Motor neuron (in vitro differentiated cells): ENCODE results near the gene TMEM273. TPM values are rescaled to one million over a fixed set of nuclear protein-coding genes. Genes with fewer than 3 reads are reported as not detected.

ENCODE experiments used
- ATAC-seq, 8 experiments: fragments of 200-7000 bp; cut with Tn5 transposase; replicated peaks in 6 of 8; 2 replicates each; pipeline ENCODE4 v1.8.0; 2021; ENCODE audit warnings: mild to moderate bottlenecking in 8 of 8, moderate library complexity in 8 of 8
- H3K27ac ChIP-seq, 2 donors: fragments of 250-450 bp; sonication (Bioruptor Pico); 2 replicates each; pipeline ENCODE4 v1.9.0; 2021; ENCODE audit warnings: antibody characterized with exemption in 2 of 2, mild to moderate bottlenecking in 2 of 2, moderate library complexity in 1 of 2
- H3K4me1 ChIP-seq, 2 donors: fragments of 250-450 bp; sonication (Bioruptor Pico); replicated peaks in 1 of 2; 2 replicates each; pipeline ENCODE4 v1.6.1; 2021; ENCODE audit warnings: antibody characterized with exemption in 2 of 2, mild to moderate bottlenecking in 2 of 2, moderate library complexity in 1 of 2
- H3K4me3 ChIP-seq, 5 donors: fragments of 250-450 bp; sonication (Bioruptor Pico); 2 replicates each; pipeline ENCODE4 v1.9.0; 2021; ENCODE audit warnings: antibody characterized with exemption in 5 of 5, mild to moderate bottlenecking in 5 of 5, moderate library complexity in 4 of 5
- WGBS, 10 experiments: fragments of 450-650 bp; shearing (Covaris generic); methylation state at CpG; one replicate each; pipeline ENCODE4 v1.0.0; 2022; 5-methylcytosine and 5-hydroxymethylcytosine counted together
- in situ Hi-C, 9 experiments: fragments of 400-800 bp; cut with MboI; loops; one replicate each; pipeline ENCODE4 v1.15.0; 2021; ENCODE audit warnings: low sequenced_read_pairs in 9 of 9, low pct_unique_long_range_greater_than_20kb in 2 of 9; ENCODE audit not compliant: unreplicated experiment in 9 of 9
- total RNA-seq, 8 experiments: library from RNA; unstranded; fragments of 300-600 nt; gene quantifications; 2 replicates each; pipeline versions ENCODE4 v1.2.3 to v1.2.4, GENCODE V29; 2022

TMEM273 gene
- total RNA-seq, 8 experiments from 2014 or later = 0.25 to 0.71 (median 0.36) TPM; not detected in 4

DNA sequence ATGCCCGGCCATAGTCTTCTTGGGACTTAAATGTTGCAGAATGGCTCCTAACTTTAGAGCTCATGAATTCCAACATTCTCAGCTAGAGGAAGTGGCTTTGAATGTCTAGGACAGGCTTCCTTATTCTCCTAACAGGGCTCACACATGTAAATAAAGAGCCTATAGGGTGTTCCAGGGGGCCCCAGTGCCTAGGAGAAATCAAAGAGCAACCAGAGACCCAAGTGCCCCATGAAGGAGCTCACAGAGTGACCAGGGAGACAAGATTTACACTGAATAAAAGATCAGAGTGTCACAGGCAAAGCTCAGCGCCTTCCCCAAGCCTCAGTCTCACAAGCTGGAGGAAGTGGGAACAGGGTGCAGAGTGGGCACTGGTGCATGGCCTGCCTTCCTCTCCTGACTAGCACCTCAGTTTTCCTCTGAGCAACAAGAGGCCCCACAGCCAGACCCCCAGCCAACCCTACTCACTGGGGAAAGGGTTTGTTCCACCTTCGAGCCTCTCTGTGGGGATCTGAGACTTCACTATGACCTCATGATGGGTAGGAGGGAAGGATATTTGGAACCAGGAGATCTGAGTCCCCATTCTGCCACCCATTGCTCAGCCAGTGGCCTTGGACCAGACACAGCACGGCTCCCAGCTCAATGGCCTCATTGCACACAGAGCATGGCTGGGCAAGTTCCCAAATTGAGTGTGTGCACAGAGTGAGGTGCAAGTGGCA is 16.0 kb downstream of the TMEM273 start:
- Histone ChIP-seq H3K4me1 (peaks cover 6 to 7% of the 10 kb centered on the region in 2 donors), H3K4me3 (no peak overlapping the region), H3K27ac (no peak overlapping the region)
- ATAC-seq = no peak
- in situ Hi-C loops = loop anchor here in 2 of 9 experiments (25.0 kb wide), 3 partner anchors 185 to 510 kb away; no protein-coding TSS in a partner anchor
- 78 to 100% (median 86%) methylated on average over 1 to 3 of the region's 4 CpGs; no CpG with 5 or more reads in 5 of the 10 experiments for WGBS, 10 experiments

DNA sequence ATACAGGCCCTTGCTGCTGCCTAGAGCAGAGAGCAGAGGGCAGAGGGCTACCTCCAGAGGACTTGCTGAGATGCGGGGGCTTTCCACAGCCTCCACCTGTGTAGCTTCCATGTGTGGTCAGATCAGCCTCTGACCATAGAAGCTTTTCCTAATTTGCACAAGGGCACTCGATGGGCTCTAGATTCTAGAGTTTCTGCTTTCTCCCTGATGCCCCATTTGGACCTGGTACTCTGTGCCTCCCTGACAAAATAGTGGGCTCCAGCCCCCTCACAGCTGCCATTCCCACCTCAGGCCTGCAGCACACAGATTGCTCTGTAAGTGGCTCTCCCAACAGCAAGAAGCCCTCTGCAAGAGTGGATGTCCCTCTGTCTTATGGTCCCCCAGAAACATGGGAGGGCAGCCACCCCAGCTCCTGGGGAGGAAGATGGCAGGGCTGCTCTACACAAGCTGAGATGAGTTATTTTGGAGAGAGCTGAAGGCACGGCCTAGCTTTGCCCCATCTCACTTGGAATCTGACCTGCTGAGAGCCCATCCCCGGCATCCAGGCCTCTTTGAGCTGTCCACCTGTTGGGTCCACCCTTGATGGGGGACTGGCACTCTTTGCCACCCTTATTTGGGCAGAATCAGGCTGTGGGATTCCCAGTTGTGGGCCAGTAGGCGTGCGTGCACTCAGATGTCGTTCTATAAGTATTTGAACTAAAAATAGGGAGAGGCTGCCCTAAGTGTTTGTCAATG is 16.7 kb downstream of the TMEM273 start:
- in situ Hi-C loops = loop anchor here in 2 of 9 experiments (25.0 kb wide), 3 partner anchors 184 to 509 kb away; no protein-coding TSS in a partner anchor
- H3K4me3 ChIP-seq = no peak overlapping the region
- peaks cover 0 to 2% of the 10 kb centered on the region in 2 donors for H3K4me1 ChIP-seq
- no peak overlapping the region for H3K27ac ChIP-seq
- no peak for ATAC-seq
- 59 to 80% (median 71%) methylated on average over 1 to 5 of the region's 7 CpGs; no CpG with 5 or more reads in 6 of the 10 experiments for WGBS, 10 experiments

GRCh38 chr10:49170632-49171325 is 17.4 kb downstream of the TMEM273 start:
- no peak for ATAC-seq
- WGBS, 10 experiments = 25 to 92% (median 74%) methylated on average over 1 to 2 of the region's 6 CpGs; no CpG with 5 or more reads in 4 of the 10 experiments
- in situ Hi-C loops = loop anchor here in 2 of 9 experiments (25.0 kb wide), 3 partner anchors 183 to 508 kb away; no protein-coding TSS in a partner anchor
- no peak overlapping the region for H3K4me3 ChIP-seq
- no peak overlapping the region for H3K27ac ChIP-seq
- H3K4me1 ChIP-seq = no peaks in the 10 kb centered on the region

GRCh38 chr10:49169776-49170175 is 18.4 kb downstream of the TMEM273 start:
- Histone ChIP-seq H3K4me1 (no peaks in the 10 kb centered on the region), H3K4me3 (no peak overlapping the region), H3K27ac (no peak overlapping the region)
- in situ Hi-C loops = loop anchor here in 2 of 9 experiments (25.0 kb wide), 3 partner anchors 182 to 507 kb away; no protein-coding TSS in a partner anchor
- ATAC-seq = no peak
- WGBS, 10 experiments = 80 to 100% (median 100%) methylated on average over 1 of the region's 4 CpGs; no CpG with 5 or more reads in 6 of the 10 experiments

DNA sequence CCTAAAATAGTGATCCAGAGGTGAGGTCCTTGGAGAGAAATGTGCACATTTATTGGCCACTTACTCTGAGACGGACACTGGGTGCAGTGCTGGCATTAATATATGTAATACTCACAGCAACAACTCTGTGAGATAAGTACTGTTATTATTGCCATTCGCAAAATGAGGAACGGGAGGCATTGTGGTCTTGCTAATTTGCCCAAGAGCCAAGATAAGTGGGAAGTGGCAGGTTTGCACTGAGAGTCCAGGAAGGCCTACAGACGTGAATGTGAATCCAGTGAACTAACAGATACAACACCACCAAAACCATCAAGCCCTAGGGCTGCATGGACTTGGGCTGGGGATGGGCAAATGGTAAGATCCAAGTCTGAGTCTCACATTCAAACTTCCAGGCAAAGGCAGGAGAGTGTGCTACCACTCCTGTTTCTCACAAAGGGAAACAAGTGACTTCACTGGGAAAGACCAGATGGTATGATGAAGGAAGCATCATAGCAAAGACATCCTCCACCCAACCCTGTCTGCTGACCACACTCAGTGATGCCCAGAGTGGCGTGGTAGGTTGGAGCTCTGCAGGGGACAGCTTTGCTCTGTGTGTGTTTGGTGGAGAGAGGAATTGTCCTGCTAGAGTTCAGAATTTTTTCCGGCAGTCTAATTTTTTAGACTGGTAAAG is 19.2 kb downstream of the TMEM273 start:
- ATAC-seq = peak in 2 of 8 experiments; percentile 41 to 63
- in situ Hi-C loops = loop anchor here in 2 of 9 experiments (25.0 kb wide), 3 partner anchors 182 to 507 kb away; no protein-coding TSS in a partner anchor
- H3K4me3 ChIP-seq = no peak overlapping the region

GRCh38 chr10:49168171-49168540 is 20.0 kb downstream of the TMEM273 start:
- H3K4me3 ChIP-seq = no peak overlapping the region
- in situ Hi-C loops = loop anchor here in 2 of 9 experiments (25.0 kb wide), 3 partner anchors 181 to 506 kb away; no protein-coding TSS in a partner anchor
- ATAC-seq = no peak
- WGBS, 10 experiments = 67 to 90% (median 83%) methylated on average over 1 to 2 of the region's 4 CpGs; no CpG with 5 or more reads in 7 of the 10 experiments
- H3K27ac ChIP-seq = no peak overlapping the region
- H3K4me1 ChIP-seq = no peaks in the 10 kb centered on the region

More for the DNA sequence above, 19.2 kb downstream of the TMEM273 start:
- WGBS, 10 experiments = 0 to 100% (median 83%) methylated on average over 1 to 5 of the region's 6 CpGs; no CpG with 5 or more reads in 1 of the 10 experiments
- H3K27ac ChIP-seq = no peak overlapping the region
- H3K4me1 ChIP-seq = no peaks in the 10 kb centered on the region

GRCh38 chr10:49167425-49168170 is 20.6 kb downstream of the TMEM273 start:
- 52 to 100% (median 80%) methylated on average over 1 to 5 of the region's 12 CpGs; no CpG with 5 or more reads in 5 of the 10 experiments for WGBS, 10 experiments
- ATAC-seq = peak in 3 of 8 experiments; percentile 18 to 58 (median 53)
- no peak overlapping the region for H3K4me3 ChIP-seq
- in situ Hi-C loops = loop anchor here in 2 of 9 experiments (25.0 kb wide), 3 partner anchors 180 to 505 kb away; no protein-coding TSS in a partner anchor
- H3K4me1 ChIP-seq = no peaks in the 10 kb centered on the region
- no peak overlapping the region for H3K27ac ChIP-seq

GRCh38 chr10:49166484-49167400 is 21.4 kb downstream of the TMEM273 start:
- no peaks in the 10 kb centered on the region for H3K4me1 ChIP-seq
- H3K4me3 ChIP-seq = no peak overlapping the region
- in situ Hi-C loops = loop anchor here in 2 of 9 experiments (25.0 kb wide), 3 partner anchors 179 to 504 kb away; no protein-coding TSS in a partner anchor
- no peak for ATAC-seq
- H3K27ac ChIP-seq = no peak overlapping the region
- WGBS, 10 experiments = 49 to 88% (median 70%) methylated on average over 2 to 8 of the region's 14 CpGs; no CpG with 5 or more reads in 2 of the 10 experiments

GRCh38 chr10:49165821-49166483 is 22.2 kb downstream of the TMEM273 start:
- no peak for ATAC-seq
- H3K4me3 ChIP-seq = no peak overlapping the region
- 61 to 90% (median 77%) methylated on average over 1 to 8 of the region's 14 CpGs; no CpG with 5 or more reads in 2 of the 10 experiments for WGBS, 10 experiments
- no peak overlapping the region for H3K27ac ChIP-seq
- in situ Hi-C loops = loop anchor here in 2 of 9 experiments (25.0 kb wide), 3 partner anchors 179 to 504 kb away; no protein-coding TSS in a partner anchor
- no peaks in the 10 kb centered on the region for H3K4me1 ChIP-seq

GRCh38 chr10:49165259-49165658 is 22.9 kb downstream of the TMEM273 start:
- Histone ChIP-seq H3K4me3 (no peak overlapping the region), H3K4me1 (no peaks in the 10 kb centered on the region), H3K27ac (no peak overlapping the region)
- ATAC-seq = no peak
- in situ Hi-C loops = loop anchor here in 2 of 9 experiments (25.0 kb wide), 3 partner anchors 178 to 503 kb away; no protein-coding TSS in a partner anchor
- WGBS, 10 experiments = 10 to 73% (median 40%) methylated on average over 1 to 6 of the region's 7 CpGs; no CpG with 5 or more reads in 3 of the 10 experiments
